Endothelial cell of umbilical vein (primary cell): Measurements from ENCODE around the gene FARP2. TPM values are rescaled to one million over a fixed set of nuclear protein-coding genes. Genes with fewer than 3 reads are reported as not detected.

Experiments used
- BruUV-seq: library from RNA; stranded (reverse); fragments of 400-500 nt; replicated peaks from 2 replicates; lab custom pipeline; 2021; lab: Mats Ljungman, UMichigan
- CTCF ChIA-PET: fragments of 300-600, 350-600 bp; sonication (Branson Sonifier 250); formaldehyde crosslinking; loops from one replicate; lab custom pipeline; 2021; ENCODE audit warnings: antibody characterized with exemption, inconsistent platforms; lab: Charles Lee
- POLR2A ChIA-PET: fragments of 300-600, 350-600 bp; sonication (Branson Sonifier 250); formaldehyde crosslinking; loops from one replicate; lab custom pipeline; 2021; ENCODE audit warnings: antibody characterized with exemption, inconsistent platforms; lab: Charles Lee
- DNase-seq: peaks from one replicate; pipeline ENCODE4 v3.0.0-alpha.2; 2011; ENCODE audit warnings: low read depth, low spot score
- FAIRE-seq: peaks from 2 replicates; lab custom pipeline; 2011; peaks lifted over from hg19 to GRCh38; lab: Jason Lieb, UNC
- H2AFZ ChIP-seq: 2 replicates; pipeline ENCODE4 v1.6.0; 2012; ENCODE audit warnings: low read depth, low read length, control low read depth, inconsistent platforms
- H3K27ac ChIP-seq: 2 replicates; pipeline ENCODE4 v1.5.1; 2011; ENCODE audit warnings: low read depth, mild to moderate bottlenecking, control low read depth, low read length, moderate library complexity; ENCODE audit not compliant: insufficient read depth
- H3K27me3 ChIP-seq, 2 experiments: 2 replicates each; pipeline versions ENCODE4 v1.6.0 to v1.6.1; 2011; ENCODE audit warnings: low read length in 2 of 2, mixed read lengths in 1 of 2; ENCODE audit not compliant: control insufficient read depth in 2 of 2, insufficient read depth in 2 of 2
- H3K36me3 ChIP-seq, 2 experiments: 2 replicates in 1 of 2; 3 replicates in 1 of 2; pipeline ENCODE4 v1.5.1; 2011; ENCODE audit warnings: low read length in 2 of 2, mild to moderate bottlenecking in 1 of 2, moderate library complexity in 1 of 2; ENCODE audit not compliant: control insufficient read depth in 2 of 2, insufficient read depth in 2 of 2; ENCODE audit errors: extremely low read depth in 1 of 2
- H3K4me1 ChIP-seq: 3 replicates; pipeline ENCODE4 v1.5.1; 2011; ENCODE audit warnings: mild to moderate bottlenecking, low read length; ENCODE audit not compliant: control insufficient read depth, insufficient read depth; ENCODE audit errors: extremely low read depth
- H3K4me2 ChIP-seq: 2 replicates; pipeline ENCODE4 v1.6.1; 2011; ENCODE audit warnings: low read length, control low read depth, mixed read lengths; ENCODE audit not compliant: insufficient read depth
- H3K4me3 ChIP-seq, 3 experiments: fragments of 200-600 bp in 1 of 3; sonication (generic), shearing (Covaris generic) in 1 of 3; replicated peaks in 1 of 3; 2 replicates each; pipeline ENCODE4 v1.5.1; 2011 to 2016; ENCODE audit warnings: control low read depth in 3 of 3, low read length in 3 of 3, mild to moderate bottlenecking in 2 of 3, inconsistent platforms in 1 of 3, low read depth in 1 of 3, moderate library complexity in 1 of 3; ENCODE audit not compliant: insufficient read depth in 1 of 3
- H3K79me2 ChIP-seq: 2 replicates; pipeline ENCODE4 v1.6.0; 2012; ENCODE audit warnings: low read length, inconsistent platforms; ENCODE audit not compliant: control insufficient read depth, insufficient read depth
- H3K9ac ChIP-seq: replicated peaks from 2 replicates; pipeline ENCODE3; 2011; ENCODE audit warnings: low read length, control low read depth; ENCODE audit not compliant: insufficient read depth; ENCODE audit errors: extremely low read depth
- H3K9me1 ChIP-seq: replicated peaks from 3 replicates; pipeline ENCODE4 v1.6.0; 2011; ENCODE audit warnings: mild to moderate bottlenecking, low read length; ENCODE audit not compliant: control insufficient read depth, insufficient read depth; ENCODE audit errors: extremely low read depth
- H3K9me3 ChIP-seq: replicated peaks from 2 replicates; pipeline ENCODE4 v1.5.1; 2012; ENCODE audit warnings: low read length, inconsistent platforms; ENCODE audit not compliant: control insufficient read depth, insufficient read depth
- H4K20me1 ChIP-seq: replicated peaks from 2 replicates; pipeline ENCODE3; 2011; ENCODE audit warnings: mild to moderate bottlenecking, low read length; ENCODE audit not compliant: control insufficient read depth, insufficient read depth; ENCODE audit errors: extremely low read depth
- CTCF ChIP-seq, 2 donors: IDR thresholded peaks; 1 replicate in 1 of 2; 2 replicates in 1 of 2; pipeline ENCODE4 v1.5.1; 2011; ENCODE audit warnings: low read length in 2 of 2, mild to moderate bottlenecking in 2 of 2, moderate library complexity in 2 of 2, control low read depth in 1 of 2, inconsistent platforms in 1 of 2, low read depth in 1 of 2; ENCODE audit not compliant: insufficient read depth in 1 of 2; ENCODE audit errors: extremely low read depth in 1 of 2
- EZH2 ChIP-seq: IDR thresholded peaks from 2 replicates; pipeline ENCODE4 v1.6.1; 2012; ENCODE audit warnings: borderline replicate concordance, low read depth, mild to moderate bottlenecking, moderate library complexity, low read length, inconsistent platforms; ENCODE audit not compliant: severe bottlenecking
- FOS ChIP-seq: IDR thresholded peaks from 2 replicates; pipeline ENCODE4 v1.6.1; 2011; ENCODE audit warnings: mild to moderate bottlenecking, low read length, moderate library complexity, borderline replicate concordance; ENCODE audit not compliant: insufficient read depth
- GATA2 ChIP-seq: IDR thresholded peaks from 2 replicates; pipeline ENCODE4 v1.7.0; 2011; ENCODE audit warnings: low read depth, mild to moderate bottlenecking, moderate library complexity, mixed read lengths, low read length; ENCODE audit not compliant: insufficient read length, insufficient read depth
- JUN ChIP-seq: IDR thresholded peaks from 2 replicates; pipeline ENCODE4 v1.6.1; 2011; ENCODE audit warnings: borderline replicate concordance, low read depth; ENCODE audit not compliant: insufficient read length, insufficient read depth
- MAX ChIP-seq: IDR thresholded peaks from 2 replicates; pipeline ENCODE4 v1.6.1; 2011; ENCODE audit not compliant: insufficient read depth, insufficient read length
- MYC ChIP-seq: IDR thresholded peaks from one replicate; pipeline ENCODE4 v1.6.1; 2011; ENCODE audit warnings: mild to moderate bottlenecking, low read depth, low read length
- POLR2A ChIP-seq: IDR thresholded peaks from 2 replicates; pipeline ENCODE4 v1.6.1; 2012; ENCODE audit warnings: low read depth, mild to moderate bottlenecking, control low read depth, low read length
- POLR2AphosphoS5 ChIP-seq: IDR thresholded peaks from 2 replicates; pipeline ENCODE4 v1.6.1; 2012; ENCODE audit warnings: low read depth, mild to moderate bottlenecking, control low read depth, low read length, moderate library complexity; ENCODE audit not compliant: insufficient read depth
- dilution Hi-C: fragments of 300-500 bp; cut with MboI; formaldehyde crosslinking; loops from one replicate; pipeline ENCODE4 v1.15.0; 2019; ENCODE audit warnings: low sequenced_read_pairs; ENCODE audit not compliant: extremely low pct_ligation_motif_present
- intact Hi-C: fragments of 100-400 bp; cut with micrococcal nuclease; formaldehyde crosslinking; loops from one replicate; pipeline ENCODE4 v1.10.0; 2022
- polyA plus RNA-seq, 4 experiments: library from polyadenylated mRNA; depleted of rRNA in 3 of 4; stranded (reverse) in 3 of 4; unstranded in 1 of 4; fragments of >200 nt; gene quantifications; 2 replicates each; pipeline versions ENCODE4 v1.2.1 to v1.2.3, GENCODE V29; 2011 to 2012; ENCODE audit warnings: missing spikeins in 1 of 4
- total RNA-seq: library from RNA; stranded (reverse); gene quantifications from 2 replicates; pipeline ENCODE4 v1.2.3, GENCODE V29; 2021

Gene FARP2
- total and polyA plus RNA-seq, 2 donors (not counting 3 experiments of a cell fraction or from before 2014, with no cell fraction given), result 15.3 to 45.3 TPM

- POLR2A ChIA-PET, result no interaction called here
- no peak overlapping the region for H3K9ac ChIP-seq
- H3K27me3 ChIP-seq, result no peaks in the 10 kb centered on the region
- no peak overlapping the region for H3K4me3 ChIP-seq
- DNase-seq, result no peak
- peaks cover 0 to 48% of the 10 kb centered on the region in 2 experiments for H3K36me3 ChIP-seq
- TF ChIP-seq FOS (no peak), POLR2A (no peak), CTCF (IDR thresholded peaks at IDR 0.05; ENCODE audit: extremely low read depth in 1 of 2, insufficient read depth in 1 of 2, low read depth in 1 of 2, low read length in 2 of 2) (no peak), EZH2 (no peak), POLR2AphosphoS5 (no peak), MAX (no peak), JUN (no peak), GATA2 (no peak), MYC (no peak)
- H4K20me1 ChIP-seq, result no peaks in the 10 kb centered on the region
- dilution Hi-C loops, result no loop called here
- peaks cover 47% of the 10 kb centered on the region for H3K79me2 ChIP-seq
- no peak overlapping the region for H3K27ac ChIP-seq
- no peak overlapping the region for H2AFZ ChIP-seq
- H3K4me1 ChIP-seq, result peaks cover 5% of the 10 kb centered on the region
- H3K4me2 ChIP-seq, result no peak overlapping the region
- H3K9me1 ChIP-seq, result no peaks in the 10 kb centered on the region
- FAIRE-seq, result no peak
- CTCF ChIA-PET, result no interaction called here
- intact Hi-C loops, result loop anchor here (10.0 kb wide), 1 partner anchor 373 kb away; no protein-coding TSS in a partner anchor
- no TSS peak for BruUV-seq
- H3K9me3 ChIP-seq, result no peaks in the 10 kb centered on the region
Observed at GRCh38 chr2:241501551-241501950, 145.5 kb downstream of the FARP2 start.
